NT2/D1 (cell line): ENCODE data around the gene GABBR2.

Source experiments
- SUZ12 ChIP-seq: IDR thresholded peaks from 2 replicates; pipeline ENCODE4 v1.6.1; 2011; ENCODE audit not compliant: insufficient read length, insufficient read depth; ENCODE audit errors: extremely low read depth
- YY1 ChIP-seq: IDR thresholded peaks from 2 replicates; pipeline ENCODE4 v1.6.1; 2011; ENCODE audit not compliant: insufficient read length, insufficient read depth
- ZNF274 ChIP-seq: IDR thresholded peaks from 2 replicates; pipeline ENCODE4 v1.6.1; 2011; ENCODE audit warnings: mild to moderate bottlenecking, low read depth, low read length

GRCh38 chr9:98460704-98461103 lies 248.0 kb downstream of the GABBR2 start:
- no peak for TF ChIP-seq ZNF274
- TF ChIP-seq SUZ12, result no peak
- no peak for TF ChIP-seq YY1
